Activated T-cell treated with anti-CD3 and anti-CD28 coated beads, Interleukin-2, amount 50 U/mL, for 72 hours (primary cell): ENCODE measurements around the gene RAB2B. TPM values are rescaled to one million over a fixed set of nuclear protein-coding genes. Genes with fewer than 3 reads are reported as not detected.
A peak's percentile ranks its signal among the peaks of the same experiment; 100 is the strongest.

ENCODE experiments used
- ATAC-seq, 2 donors: fragments of 150-1000 bp; cut with Tn5 transposase; replicated peaks in 1 of 2; 2 replicates each; pipeline ENCODE4 v1.10.0; 2021; ENCODE audit warnings: moderate library complexity in 2 of 2, mild to moderate bottlenecking in 1 of 2
- DNase-seq, 2 donors: peaks; one replicate each; pipeline ENCODE4 v3.0.0; 2021 to 2022; ENCODE audit warnings: mixed read lengths in 1 of 2
- H3K27ac Mint-ChIP-seq: one replicate; pipeline ENCODE4 v1.8.0; 2022; ENCODE audit warnings: mild to moderate bottlenecking, moderate library complexity, mixed read lengths
- H3K27me3 Mint-ChIP-seq: one replicate; pipeline ENCODE4 v1.8.0; 2022; ENCODE audit warnings: low read depth, mixed read lengths
- H3K36me3 Mint-ChIP-seq, 2 donors: one replicate each; pipeline ENCODE4 v1.8.0; 2022; ENCODE audit warnings: mixed read lengths in 2 of 2, mild to moderate bottlenecking in 1 of 2; ENCODE audit not compliant: insufficient read depth in 2 of 2
- H3K4me1 Mint-ChIP-seq: one replicate; pipeline ENCODE4 v1.8.0; 2022; ENCODE audit warnings: low read depth, mixed read lengths
- H3K4me3 Mint-ChIP-seq, 2 donors: one replicate each; pipeline ENCODE4 v1.8.0; 2022; ENCODE audit warnings: mild to moderate bottlenecking in 2 of 2, mixed read lengths in 2 of 2, moderate library complexity in 2 of 2
- H3K9me3 Mint-ChIP-seq, 2 donors: one replicate each; pipeline ENCODE4 v1.8.0; 2022; ENCODE audit warnings: mixed read lengths in 2 of 2
- total RNA-seq, 2 donors: library from RNA; stranded (reverse); gene quantifications; one replicate each; pipeline ENCODE4 v1.2.3, GENCODE V29; 2022

The RAB2B gene
- total RNA-seq, result 10 to 100 TPM; 44.5 to 45.4 TPM

GRCh38 chr14:21476925-21477681, at the start of gene RAB2B, which contains the start of gene TOX4:
Gene RAB2B, minus strand, starts transcription at chr14:21476959. Its CDS starts 87 bp downstream, at chr14:21476872.
Gene TOX4, plus strand, starts transcription at chr14:21477195. Its CDS starts 84 bp downstream, at chr14:21477279.
- peaks cover 3 to 12% of the 10 kb centered on the region in 2 donors for H3K36me3 Mint-ChIP-seq
- H3K9me3 Mint-ChIP-seq, result no peaks in the 10 kb centered on the region
- H3K4me3 Mint-ChIP-seq, result peak within 1 kb of the TSS; percentile 83 to 100
- ATAC-seq, result peak; percentile 98 to 99
- peaks cover 29% of the 10 kb centered on the region for H3K4me1 Mint-ChIP-seq
- peak within 1 kb of the TSS; percentile 93 for H3K27ac Mint-ChIP-seq
- peak; percentile 96 for DNase-seq
- H3K27me3 Mint-ChIP-seq, result no peaks in the 10 kb centered on the region

- Mint-ChIP-seq H3K36me3 (no peaks in the 10 kb centered on the region), H3K4me1 (peaks cover 10% of the 10 kb centered on the region), H3K9me3 (no peaks in the 10 kb centered on the region), H3K27ac (peak within 1 kb of the TSS; percentile 79), H3K4me3 (peak within 1 kb of the TSS; percentile 81 to 85), H3K27me3 (no peaks in the 10 kb centered on the region)
- DNase-seq (peak; percentile 69 to 82), ATAC-seq (peak; percentile 88)
Measured at GRCh38 chr14:21525962-21526671, 49.4 kb upstream of the RAB2B start, which contains the start of gene SALL2. Gene SALL2, minus strand, starts transcription at chr14:21526346. Its CDS starts 219 bp downstream, at chr14:21526127.

DNA sequence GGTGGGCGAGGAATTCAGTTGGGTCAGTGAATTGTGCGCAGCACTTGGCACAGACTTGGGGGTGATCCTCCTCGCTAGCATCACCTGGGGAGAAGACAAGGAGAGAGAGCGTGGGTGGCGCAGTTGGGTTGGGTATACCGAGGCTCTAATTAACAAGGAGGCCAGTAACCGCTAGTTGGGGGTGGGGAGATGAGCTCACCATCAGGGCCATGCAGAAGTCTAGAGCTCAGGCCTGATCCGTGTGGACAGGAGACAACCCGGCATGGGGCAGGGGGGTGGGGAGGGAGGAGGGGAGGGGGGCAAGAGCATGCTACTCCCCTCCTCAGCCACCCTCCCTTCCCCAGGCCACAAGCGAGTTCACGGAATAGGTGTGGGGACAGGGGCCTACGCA, 48.8 kb upstream of the RAB2B start:
- Mint-ChIP-seq H3K4me1 (peaks cover 16% of the 10 kb centered on the region), H3K9me3 (no peaks in the 10 kb centered on the region), H3K27me3 (no peaks in the 10 kb centered on the region), H3K36me3 (no peaks in the 10 kb centered on the region), H3K4me3 (peak overlapping the region; percentile 81 to 85), H3K27ac (peak overlapping the region; percentile 79)
- ATAC-seq (peak; percentile 8 to 13), DNase-seq (no peak)

DNA sequence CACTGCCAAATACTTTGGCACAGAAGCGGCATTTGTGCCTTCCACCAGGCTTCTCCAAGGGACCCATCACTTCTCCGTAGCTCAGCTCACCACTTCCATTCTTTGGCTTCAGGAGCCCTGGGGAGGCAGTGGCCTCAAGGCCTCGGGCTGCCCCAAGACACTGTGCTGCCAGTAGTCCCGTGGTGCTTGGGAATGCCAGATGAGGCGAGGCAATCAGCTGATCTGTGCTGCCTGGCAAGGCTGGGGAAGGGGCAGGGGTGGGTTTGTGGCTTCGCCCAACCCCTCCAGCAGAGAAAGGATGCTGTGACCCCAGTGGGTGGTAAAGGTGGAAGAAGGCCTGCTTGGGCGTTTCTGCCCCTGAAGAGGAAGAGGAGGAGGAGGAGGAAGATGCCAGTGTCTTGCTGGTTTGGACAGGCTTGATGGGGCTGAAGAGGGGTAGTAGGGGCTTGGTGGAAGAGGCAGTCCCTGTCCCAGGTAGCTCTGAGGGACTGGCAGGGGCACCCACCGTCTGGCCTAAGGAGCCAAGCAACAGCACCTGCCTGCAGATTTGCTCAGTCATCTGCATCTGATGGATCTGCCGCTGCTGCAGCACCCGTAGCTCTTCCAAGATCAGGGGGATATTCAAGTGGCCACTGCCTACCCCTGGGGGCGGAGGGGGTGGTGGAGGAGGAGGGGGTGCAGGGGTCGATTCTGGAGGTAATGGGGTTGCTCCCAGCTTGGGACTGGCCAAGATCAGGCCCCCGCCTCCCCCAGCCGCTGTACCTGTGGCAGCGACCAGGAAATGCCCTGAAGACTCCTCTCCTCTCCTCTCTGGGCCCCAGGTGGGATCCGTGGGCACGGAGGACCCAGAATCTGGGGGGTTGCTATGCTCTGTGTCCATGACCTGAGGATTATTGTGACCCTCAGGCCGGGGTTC, 48.1 kb upstream of the RAB2B start:
- H3K9me3 Mint-ChIP-seq, result no peaks in the 10 kb centered on the region
- peaks cover 19% of the 10 kb centered on the region for H3K4me1 Mint-ChIP-seq
- DNase-seq, result no peak
- no peak for ATAC-seq
- H3K27ac Mint-ChIP-seq, result peak overlapping the region; percentile 79
- H3K27me3 Mint-ChIP-seq, result no peaks in the 10 kb centered on the region
- peak overlapping the region; percentile 81 to 85 for H3K4me3 Mint-ChIP-seq
- no peaks in the 10 kb centered on the region for H3K36me3 Mint-ChIP-seq

DNA sequence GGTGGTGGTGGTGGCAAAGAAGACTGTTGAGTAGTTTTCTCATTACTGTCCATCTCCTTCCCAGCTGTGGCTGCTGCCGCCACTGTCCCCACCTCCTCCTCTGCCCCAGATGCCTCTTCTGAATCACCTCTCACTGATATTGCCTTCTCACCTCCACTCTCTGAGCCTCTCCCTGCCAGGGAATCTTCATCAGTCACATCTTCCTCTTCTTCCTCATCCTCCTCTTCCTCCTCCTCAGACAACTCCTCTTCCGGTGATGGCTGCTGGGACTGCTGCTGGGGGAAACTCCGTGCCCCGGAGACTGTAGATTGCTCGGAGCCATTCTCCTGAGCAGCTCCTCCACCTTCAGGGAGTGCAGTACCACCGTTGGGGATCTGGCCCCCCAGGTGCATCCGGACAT, 46.4 kb upstream of the RAB2B start:
- H3K36me3 Mint-ChIP-seq, result no peaks in the 10 kb centered on the region
- no peaks in the 10 kb centered on the region for H3K27me3 Mint-ChIP-seq
- ATAC-seq (no peak), DNase-seq (no peak)
- H3K4me1 Mint-ChIP-seq, result peaks cover 19% of the 10 kb centered on the region
- H3K4me3 Mint-ChIP-seq, result no peak overlapping the region
- H3K27ac Mint-ChIP-seq, result no peak overlapping the region
- no peaks in the 10 kb centered on the region for H3K9me3 Mint-ChIP-seq

- Mint-ChIP-seq H3K4me1 (peaks cover 11% of the 10 kb centered on the region), H3K4me3 (no peak overlapping the region), H3K9me3 (no peaks in the 10 kb centered on the region), H3K36me3 (no peaks in the 10 kb centered on the region), H3K27me3 (no peaks in the 10 kb centered on the region), H3K27ac (no peak overlapping the region)
- no peak for ATAC-seq
- no peak for DNase-seq
Measured at GRCh38 chr14:21521501-21521900, 44.7 kb upstream of the RAB2B start.

DNA sequence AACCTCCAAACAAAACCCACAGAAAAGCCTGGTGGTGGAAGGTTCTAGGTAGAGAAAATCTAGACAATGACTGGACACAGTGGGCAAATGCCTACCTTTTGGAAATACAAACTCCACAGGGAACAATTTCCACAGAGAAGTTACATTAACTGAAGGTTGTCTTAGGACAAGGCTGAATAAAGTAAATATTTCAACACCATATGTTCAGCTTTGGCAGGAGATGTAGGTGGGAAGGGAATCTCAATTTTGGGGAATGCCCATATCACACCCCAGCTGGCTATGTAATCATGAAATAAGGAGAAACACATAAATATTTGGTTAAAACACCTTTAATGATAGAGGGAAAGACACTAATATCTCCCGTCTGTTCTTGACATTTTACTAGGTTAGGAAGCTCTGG, 44.0 kb upstream of the RAB2B start:
- Mint-ChIP-seq H3K9me3 (no peaks in the 10 kb centered on the region), H3K36me3 (no peaks in the 10 kb centered on the region), H3K27ac (no peak overlapping the region), H3K4me1 (peaks cover 11% of the 10 kb centered on the region), H3K4me3 (no peak overlapping the region), H3K27me3 (no peaks in the 10 kb centered on the region)
- ATAC-seq (no peak), DNase-seq (no peak)

- no peak for DNase-seq
Measured at GRCh38 chr14:21518725-21519124, 42.0 kb upstream of the RAB2B start.

DNA sequence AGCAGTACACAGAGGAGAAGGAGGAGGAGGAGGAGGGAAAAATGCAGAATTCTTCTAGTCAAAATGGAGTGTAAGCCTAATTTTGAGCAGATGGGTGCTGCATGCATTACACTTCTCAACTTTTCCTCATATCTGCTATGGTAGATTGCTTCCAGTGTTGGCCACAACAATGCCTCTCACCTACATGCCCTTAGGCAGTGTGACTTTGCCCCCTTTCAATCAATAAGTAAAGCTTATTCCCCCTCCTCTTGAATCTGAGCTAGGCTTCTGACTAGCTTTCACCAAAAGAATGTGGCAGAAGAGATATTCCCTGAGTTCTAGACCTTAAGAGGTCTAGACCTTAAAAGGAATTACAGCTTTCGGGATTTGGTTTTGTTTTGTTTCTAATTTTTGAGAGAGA, 37.6 kb upstream of the RAB2B start:
- H3K36me3 Mint-ChIP-seq, result peaks cover 14% of the 10 kb centered on the region in 2 donors
- no peak overlapping the region for H3K4me3 Mint-ChIP-seq

More at GRCh38 chr14:21518725-21519124, 42.0 kb upstream of the RAB2B start:
- H3K27ac Mint-ChIP-seq, result no peak overlapping the region
- H3K4me1 Mint-ChIP-seq, result peaks cover 11% of the 10 kb centered on the region
- no peaks in the 10 kb centered on the region for H3K9me3 Mint-ChIP-seq
- no peaks in the 10 kb centered on the region for H3K36me3 Mint-ChIP-seq
- no peak for ATAC-seq
- no peak overlapping the region for H3K4me3 Mint-ChIP-seq
- no peaks in the 10 kb centered on the region for H3K27me3 Mint-ChIP-seq

DNA sequence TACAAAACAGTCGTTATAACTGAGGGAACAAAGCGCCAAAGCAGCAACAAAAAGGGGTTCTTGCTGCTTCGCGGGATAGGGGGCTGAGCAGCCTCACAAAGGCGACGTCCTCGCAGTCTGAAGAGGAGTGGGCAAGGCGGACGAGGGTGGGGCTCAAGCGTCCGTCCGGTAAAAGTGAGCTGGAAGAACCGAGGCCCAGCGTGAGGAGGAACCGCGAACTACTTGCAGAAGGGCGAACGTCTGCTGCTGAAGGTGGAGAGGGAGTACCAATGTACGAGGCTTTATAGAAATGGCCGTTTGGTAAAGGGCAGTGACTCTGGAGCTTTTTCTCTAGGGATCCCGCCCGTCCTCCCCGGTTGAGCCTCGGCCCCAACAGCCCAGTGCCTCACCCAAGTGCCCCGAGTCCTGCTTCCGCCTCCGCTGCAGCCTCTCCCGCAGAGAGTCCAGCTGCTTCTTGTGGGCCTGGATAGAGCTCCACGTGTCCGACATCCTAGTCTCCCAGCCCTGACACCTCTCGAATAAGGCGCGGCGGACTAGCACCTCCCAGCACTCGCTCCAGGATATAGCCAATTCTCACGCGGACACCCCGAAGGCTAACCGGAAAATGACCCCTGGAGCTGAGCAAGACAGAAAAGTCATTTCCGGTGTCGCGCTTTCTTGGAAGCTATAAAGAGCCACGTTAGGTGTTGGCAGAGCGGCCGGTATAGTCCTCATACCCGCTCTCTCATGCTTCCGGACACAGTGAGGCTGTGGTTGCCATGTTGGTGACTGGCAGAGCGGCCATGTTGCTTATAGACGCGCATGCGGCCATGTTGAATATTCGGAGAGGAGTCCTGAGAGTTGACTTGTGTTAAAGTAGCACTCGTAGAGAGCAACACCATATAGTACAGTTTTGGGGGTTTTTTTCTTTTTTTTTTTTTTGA, 34.2 kb upstream of the RAB2B start, which contains the start of gene METTL3:
Gene METTL3 (minus strand): TSS at position 606 of the 923 bp plus-strand sequence. CDS start 117 bp downstream, at position 489.
- ATAC-seq, result peak; percentile 98 to 99
- peak within 1 kb of the TSS; percentile 96 to 98 for H3K4me3 Mint-ChIP-seq
- H3K4me1 Mint-ChIP-seq, result peaks cover 35% of the 10 kb centered on the region
- H3K36me3 Mint-ChIP-seq, result peaks cover 14 to 22% of the 10 kb centered on the region in 2 donors
- DNase-seq, result peak; percentile 91 to 95
- H3K9me3 Mint-ChIP-seq, result peaks cover 0 to 4% of the 10 kb centered on the region in 2 donors
- H3K27me3 Mint-ChIP-seq, result no peaks in the 10 kb centered on the region
- peak within 1 kb of the TSS; percentile 98 for H3K27ac Mint-ChIP-seq

More for the DNA sequence above, 37.6 kb upstream of the RAB2B start:
- peaks cover 12% of the 10 kb centered on the region for H3K4me1 Mint-ChIP-seq
- DNase-seq, result no peak
- no peaks in the 10 kb centered on the region for H3K27me3 Mint-ChIP-seq
- no peak overlapping the region for H3K27ac Mint-ChIP-seq
- H3K9me3 Mint-ChIP-seq, result peaks cover 0 to 4% of the 10 kb centered on the region in 2 donors
- ATAC-seq, result no peak

GRCh38 chr14:21509432-21510143, 32.8 kb upstream of the RAB2B start:
- H3K27ac Mint-ChIP-seq, result peak overlapping the region; percentile 98
- H3K9me3 Mint-ChIP-seq, result peaks cover 0 to 4% of the 10 kb centered on the region in 2 donors
- peak overlapping the region; percentile 96 to 98 for H3K4me3 Mint-ChIP-seq
- no peak for ATAC-seq
- H3K36me3 Mint-ChIP-seq, result peaks cover 14 to 23% of the 10 kb centered on the region in 2 donors
- DNase-seq, result no peak
- no peaks in the 10 kb centered on the region for H3K27me3 Mint-ChIP-seq
- H3K4me1 Mint-ChIP-seq, result peaks cover 48% of the 10 kb centered on the region
